ENCODE results near the gene SH3PXD2A. TPM values are rescaled to one million over a fixed set of nuclear protein-coding genes. Genes with fewer than 3 reads are reported as not detected.

The SH3PXD2A gene
- total RNA-seq, 8 experiments from 2014 or later: 7.8 to 34.3 (median 12.8) TPM

Other genes starting within 250 kb of the SH3PXD2A start
- gene STN1, start 62.6 kb upstream of the SH3PXD2A start, total RNA-seq: 10 to 100 TPM; 13.6 to 81.2 (median 24.7) TPM
- 10 to 100 TPM; 15.1 to 82.9 (median 28.8) TPM for gene SLK, start 111.6 kb upstream of the SH3PXD2A start, total RNA-seq
- gene COL17A1, start 230.3 kb upstream of the SH3PXD2A start, total RNA-seq: 1 to 10 TPM in 3 of 8 experiments, under 1 TPM in 5; 0.38 to 4.9 (median 0.74) TPM